Mammary epithelial cell (primary cell): ENCODE measurements around the gene PPP1R9B.

Source experiments
- EZH2 ChIP-seq: IDR thresholded peaks from 2 replicates; pipeline ENCODE4 v1.6.1; 2012; ENCODE audit warnings: low read length, inconsistent platforms, borderline replicate concordance
- TF ChIP-seq, protein P1 (sequence below), 2 donors: IDR thresholded peaks in 1 of 2; conservative IDR thresholded peaks in 1 of 2; 2 replicates each; pipeline ENCODE4 v1.5.1; 2011 to 2012; ENCODE audit warnings: inconsistent platforms in 2 of 2, low read length in 2 of 2, mild to moderate bottlenecking in 2 of 2, control low read depth in 1 of 2, low read depth in 1 of 2; ENCODE audit not compliant: insufficient read depth in 1 of 2; ENCODE audit errors: extremely low read depth in 1 of 2

DNA sequence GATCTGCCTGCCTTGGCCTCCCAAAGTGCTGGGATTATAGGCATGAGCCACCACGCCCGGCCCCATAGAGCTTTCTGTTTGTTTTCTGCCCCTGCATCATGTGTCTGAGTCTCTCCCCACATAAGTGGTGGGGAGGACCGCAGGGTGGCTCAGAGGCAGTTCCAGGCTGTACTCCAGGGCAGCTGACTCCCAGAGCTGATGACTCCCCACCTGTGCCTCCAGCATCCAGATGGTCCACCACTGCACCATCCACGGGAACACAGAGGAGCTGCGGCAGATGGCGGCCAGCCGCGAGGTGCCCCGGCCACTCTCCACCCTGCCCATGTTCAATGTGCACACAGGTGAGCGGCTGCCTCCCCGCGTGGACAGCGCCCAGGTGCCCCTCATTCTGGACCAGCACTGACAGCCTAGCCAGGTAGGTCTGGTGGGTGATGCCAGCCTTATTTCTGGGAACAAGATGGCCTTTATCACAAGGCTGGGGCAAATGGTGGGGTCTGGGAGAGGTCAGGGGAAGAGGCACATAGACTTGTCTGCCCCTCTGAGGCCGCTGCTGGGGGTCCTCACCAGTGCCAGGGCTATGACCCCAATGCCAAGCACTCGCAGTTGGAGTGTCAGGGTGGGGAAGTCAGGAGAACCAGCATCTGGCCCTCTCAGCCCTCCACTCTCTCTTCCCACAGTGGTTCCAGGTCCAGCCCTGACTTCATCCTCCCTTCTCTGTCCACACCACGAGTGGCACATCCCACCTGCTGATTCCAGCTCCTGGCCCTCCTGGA, 24.7 kb upstream of the PPP1R9B start:
- TF ChIP-seq, protein P1, sequence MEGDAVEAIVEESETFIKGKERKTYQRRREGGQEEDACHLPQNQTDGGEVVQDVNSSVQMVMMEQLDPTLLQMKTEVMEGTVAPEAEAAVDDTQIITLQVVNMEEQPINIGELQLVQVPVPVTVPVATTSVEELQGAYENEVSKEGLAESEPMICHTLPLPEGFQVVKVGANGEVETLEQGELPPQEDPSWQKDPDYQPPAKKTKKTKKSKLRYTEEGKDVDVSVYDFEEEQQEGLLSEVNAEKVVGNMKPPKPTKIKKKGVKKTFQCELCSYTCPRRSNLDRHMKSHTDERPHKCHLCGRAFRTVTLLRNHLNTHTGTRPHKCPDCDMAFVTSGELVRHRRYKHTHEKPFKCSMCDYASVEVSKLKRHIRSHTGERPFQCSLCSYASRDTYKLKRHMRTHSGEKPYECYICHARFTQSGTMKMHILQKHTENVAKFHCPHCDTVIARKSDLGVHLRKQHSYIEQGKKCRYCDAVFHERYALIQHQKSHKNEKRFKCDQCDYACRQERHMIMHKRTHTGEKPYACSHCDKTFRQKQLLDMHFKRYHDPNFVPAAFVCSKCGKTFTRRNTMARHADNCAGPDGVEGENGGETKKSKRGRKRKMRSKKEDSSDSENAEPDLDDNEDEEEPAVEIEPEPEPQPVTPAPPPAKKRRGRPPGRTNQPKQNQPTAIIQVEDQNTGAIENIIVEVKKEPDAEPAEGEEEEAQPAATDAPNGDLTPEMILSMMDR (conservative IDR thresholded peaks at IDR 0.05 in 1 of 2, IDR thresholded peaks at IDR 0.05 in 1 of 2; ENCODE audit: extremely low read depth in 1 of 2, insufficient read depth in 1 of 2, low read depth in 1 of 2, low read length in 2 of 2): no peak
- TF ChIP-seq EZH2: no peak
